Psoas muscle (tissue), 8 donors: ENCODE measurements around the gene SLFN12. TPM values are rescaled to one million over a fixed set of nuclear protein-coding genes. Genes with fewer than 3 reads are reported as not detected.
A peak's percentile ranks its signal among the peaks of the same experiment; 100 is the strongest.

Experiments
- ATAC-seq, 4 donors: fragments of 200-7000 bp; cut with Tn5 transposase; one replicate each; pipeline ENCODE4 v1.9.1; 2020; ENCODE audit warnings: moderate library complexity in 3 of 4, mild to moderate bottlenecking in 2 of 4
- DNase-seq, 2 donors: peaks; one replicate each; pipeline ENCODE4 v3.0.0-alpha.2; 2020
- H3K27ac ChIP-seq: fragments of 200-600 bp; one replicate; pipeline ENCODE4 v1.8.0; 2022
- H3K27me3 ChIP-seq, 3 donors: fragments of 200-600 bp in 1 of 3; one replicate each; pipeline versions ENCODE4 v1.6.1 to v1.8.0; 2013 to 2022; ENCODE audit warnings: low read length in 2 of 3, mild to moderate bottlenecking in 2 of 3, moderate library complexity in 1 of 3; ENCODE audit not compliant: insufficient read depth in 3 of 3
- H3K36me3 ChIP-seq, 2 donors: fragments of 200-600 bp in 1 of 2; one replicate each; pipeline versions ENCODE4 v1.6.1 to v1.8.0; 2013 to 2022; ENCODE audit warnings: low read depth in 1 of 2, mild to moderate bottlenecking in 1 of 2, moderate library complexity in 1 of 2; ENCODE audit not compliant: insufficient read depth in 1 of 2
- H3K4me1 ChIP-seq: fragments of 200-600 bp; one replicate; pipeline ENCODE4 v1.8.0; 2022
- H3K4me3 ChIP-seq: fragments of 200-600 bp; one replicate; pipeline ENCODE4 v1.8.0; 2022; ENCODE audit warnings: mild to moderate bottlenecking
- H3K9me3 ChIP-seq: fragments of 200-600 bp; one replicate; pipeline ENCODE4 v1.8.0; 2022
- CTCF ChIP-seq: fragments of 200-600 bp; IDR thresholded peaks from one replicate; pipeline ENCODE4 v1.8.0; 2022; ENCODE audit warnings: antibody characterized with exemption
- WGBS, 3 donors: extraction: QIAGEN DNeasy Blood & Tissue Kit; methylation state at CpG; one replicate each; pipeline versions ENCODE4 v1.1.6 to v1.1.7; 2013; 5-methylcytosine and 5-hydroxymethylcytosine counted together
- intact Hi-C, 2 donors: fragments of 100-400 bp; cut with DNase I; formaldehyde crosslinking; loops; one replicate each; pipeline versions ENCODE4 v1.11.0 to v1.14.2; 2022
- polyA plus RNA-seq, 3 donors: library from polyadenylated mRNA; stranded (reverse); fragments of 200-250 nt; gene quantifications; one replicate each; pipeline ENCODE4 v1.2.3, GENCODE V29; 2013
- total RNA-seq, 4 donors: library from RNA; stranded (reverse); fragmentation: NEBNext Ultra II Directional in 2 of 4; extraction: Animal tissue kit (Norgen Biotek cat#: 25700) in 2 of 4; gene quantifications; one replicate each; pipeline versions ENCODE4 v1.2.1 to v1.2.4, GENCODE V29; 2021 to 2023
- donor health status: healthy with polysubstance abuse.
- donor health status: DM: no; HTN: no; CAD: no; lungs with moderate emphysema.
- donor health status: Bipolar disorder and iron deficiency.
- donor health status: healthy.
- donor health status: DM: yes; HTN: yes; CAD: no.
- donor health status: DM: no; HTN: no; CAD: no.
- donor health status: DM: no; HTN: no; CAD: no.
- donor health status: DM: yes; HTN: yes; CAD: no.

Gene SLFN12
- total and polyA plus RNA-seq, 7 donors = 0.34 to 3.8 (median 1.3) TPM

- Histone ChIP-seq H3K9me3 (no peaks in the 10 kb centered on the region), H3K36me3 (no peaks in the 10 kb centered on the region), H3K27me3 (peaks cover 6 to 54% (median 9%) of the 10 kb centered on the region in 3 donors), H3K4me3 (peak overlapping the region; percentile 66), H3K4me1 (no peaks in the 10 kb centered on the region), H3K27ac (no peak overlapping the region)
- DNase-seq (peak in 1 of 2 donors; percentile 25), ATAC-seq (no peak)
- 25 to 33% (median 29%) methylated on average over 36 of the region's 36 CpGs for WGBS, 3 donors
- intact Hi-C loops = no loop called here
- TF ChIP-seq CTCF = no peak
These were observed 17.2 kb upstream of the SLFN12 start for GRCh38 chr17:35449371-35449931.

- no peak for DNase-seq
- Histone ChIP-seq H3K4me3 (peak overlapping the region; percentile 66), H3K27ac (no peak overlapping the region), H3K27me3 (peaks cover 6 to 54% (median 9%) of the 10 kb centered on the region in 3 donors), H3K4me1 (no peaks in the 10 kb centered on the region), H3K36me3 (no peaks in the 10 kb centered on the region), H3K9me3 (no peaks in the 10 kb centered on the region)
- ATAC-seq = no peak
- WGBS, 3 donors = 52 to 71% (median 66%) methylated on average over 15 to 16 of the region's 16 CpGs
- TF ChIP-seq CTCF = no peak
- intact Hi-C loops = no loop called here
These were observed 16.6 kb upstream of the SLFN12 start for GRCh38 chr17:35448899-35449227.

- ATAC-seq = peak in 3 of 4 donors; percentile 35 to 64 (median 54)
- TF ChIP-seq CTCF = no peak
- Histone ChIP-seq H3K27me3 (peaks cover 6 to 54% (median 9%) of the 10 kb centered on the region in 3 donors), H3K4me1 (no peaks in the 10 kb centered on the region), H3K36me3 (no peaks in the 10 kb centered on the region), H3K27ac (no peak within 1 kb of the TSS), H3K4me3 (peak within 1 kb of the TSS; percentile 66), H3K9me3 (no peaks in the 10 kb centered on the region)
- DNase-seq = peak; percentile 73 to 80
- 5 to 11% (median 10%) methylated on average over 44 of the region's 44 CpGs for WGBS, 3 donors
- intact Hi-C loops = no loop called here
These were observed 16.1 kb upstream of the SLFN12 start, which contains the start of gene SLFN13 for GRCh38 chr17:35448214-35448898. Gene SLFN13 (minus strand): TSS chr17:35448766. CDS start chr17:35445680, 3,086 bp downstream.

- TF ChIP-seq CTCF = no peak
- H3K27me3 ChIP-seq = peaks cover 6 to 54% (median 9%) of the 10 kb centered on the region in 3 donors
- 30 to 36% (median 31%) methylated on average over 3 of the region's 3 CpGs for WGBS, 3 donors
- no peak for ATAC-seq
- H3K4me1 ChIP-seq = no peaks in the 10 kb centered on the region
- intact Hi-C loops = no loop called here
- peak overlapping the region; percentile 66 for H3K4me3 ChIP-seq
- H3K36me3 ChIP-seq = no peaks in the 10 kb centered on the region
- H3K9me3 ChIP-seq = no peaks in the 10 kb centered on the region
- no peak overlapping the region for H3K27ac ChIP-seq
- no peak for DNase-seq
These were observed 15.2 kb upstream of the SLFN12 start for GRCh38 chr17:35447499-35447898.
